Type B pancreatic cell (in vitro differentiated cells): Measurements from ENCODE around the gene AS3MT. TPM values are rescaled to one million over a fixed set of nuclear protein-coding genes. Genes with fewer than 3 reads are reported as not detected.
"Not testable (repeated sequence)": the region's sequence is repeated elsewhere in the genome, so short reads cannot be mapped to it uniquely, and the experiment has no call there.

Experiments
- DNase-seq: peaks from one replicate; pipeline ENCODE4 v3.0.0; 2021; ENCODE audit warnings: mixed read lengths; ENCODE audit not compliant: unreplicated experiment; ENCODE audit errors: extremely low spot score
- H3K27ac Mint-ChIP-seq: 2 replicates; pipeline ENCODE4 v1.8.0; 2021; ENCODE audit warnings: mild to moderate bottlenecking, mixed read lengths
- H3K27me3 Mint-ChIP-seq: 2 replicates; pipeline ENCODE4 v1.8.0; 2021; ENCODE audit warnings: mixed read lengths
- H3K36me3 Mint-ChIP-seq: 2 replicates; pipeline ENCODE4 v1.8.0; 2021; ENCODE audit warnings: mixed read lengths
- H3K4me1 Mint-ChIP-seq: one replicate; pipeline ENCODE4 v1.8.0; 2021; ENCODE audit warnings: mixed read lengths; ENCODE audit not compliant: unreplicated experiment
- H3K4me3 Mint-ChIP-seq: 2 replicates; pipeline ENCODE4 v1.8.0; 2021; ENCODE audit warnings: mild to moderate bottlenecking, mixed read lengths
- H3K9me3 Mint-ChIP-seq: 2 replicates; pipeline ENCODE4 v1.8.0; 2021; ENCODE audit warnings: mixed read lengths
- CTCF ChIP-seq: fragments of 200-600 bp; sonication (generic); conservative IDR thresholded peaks from 2 replicates; pipeline ENCODE4 v1.5.0; 2021; ENCODE audit warnings: antibody characterized with exemption, mild to moderate bottlenecking
- total RNA-seq: library from RNA; stranded (reverse); gene quantifications from 2 replicates; pipeline ENCODE4 v1.2.1, GENCODE V29; 2021; ENCODE audit warnings: low replicate concordance

Gene AS3MT
- total RNA-seq, 1 donor from 2014 or later = 4.2 TPM

- Mint-ChIP-seq H3K27ac (no peak overlapping the region), H3K4me3 (no peak overlapping the region)
These were observed 19.2 kb upstream of the AS3MT start for GRCh38 chr10:102850025-102850518.

GRCh38 chr10:102853237-102853636 is 16.0 kb upstream of the AS3MT start:
- not testable (repeated sequence) for H3K27ac Mint-ChIP-seq, H3K9me3 Mint-ChIP-seq, DNase-seq, H3K4me3 Mint-ChIP-seq, H3K27me3 Mint-ChIP-seq, H3K36me3 Mint-ChIP-seq
- H3K4me1 Mint-ChIP-seq = peaks cover 20% of the 10 kb centered on the region

More at GRCh38 chr10:102850025-102850518, 19.2 kb upstream of the AS3MT start:
- DNase-seq = no peak
- Mint-ChIP-seq H3K36me3 (no peaks in the 10 kb centered on the region), H3K4me1 (peaks cover 9% of the 10 kb centered on the region), H3K27me3 (no peaks in the 10 kb centered on the region), H3K9me3 (no peaks in the 10 kb centered on the region)
- no peak for TF ChIP-seq CTCF

- Mint-ChIP-seq H3K4me3 (peak overlapping the region; percentile 80), H3K27ac (peak overlapping the region; percentile 27), H3K4me1 (peaks cover 20% of the 10 kb centered on the region)
- DNase-seq, H3K9me3 Mint-ChIP-seq, H3K27me3 Mint-ChIP-seq, H3K36me3 Mint-ChIP-seq: not testable (repeated sequence)
These were observed 13.4 kb upstream of the AS3MT start for GRCh38 chr10:102855731-102856436.

GRCh38 chr10:102856758-102857424 is 12.4 kb upstream of the AS3MT start:
- H3K9me3 Mint-ChIP-seq = no peaks in the 10 kb centered on the region
- no peak for TF ChIP-seq CTCF
- H3K27me3 Mint-ChIP-seq = no peaks in the 10 kb centered on the region
- no peak for DNase-seq
- H3K4me3 Mint-ChIP-seq = peak overlapping the region; percentile 30
- H3K4me1 Mint-ChIP-seq = peaks cover 20% of the 10 kb centered on the region
- peak overlapping the region; percentile 27 for H3K27ac Mint-ChIP-seq
- H3K36me3 Mint-ChIP-seq = no peaks in the 10 kb centered on the region

GRCh38 chr10:102859911-102860310 is 9.4 kb upstream of the AS3MT start:
- peaks cover 6% of the 10 kb centered on the region for H3K36me3 Mint-ChIP-seq
- no peak for DNase-seq
- no peak for TF ChIP-seq CTCF
- H3K27ac Mint-ChIP-seq = no peak overlapping the region
- H3K4me1 Mint-ChIP-seq = peaks cover 11% of the 10 kb centered on the region
- H3K27me3 Mint-ChIP-seq = no peaks in the 10 kb centered on the region
- no peaks in the 10 kb centered on the region for H3K9me3 Mint-ChIP-seq
- no peak overlapping the region for H3K4me3 Mint-ChIP-seq

- no peak for TF ChIP-seq CTCF
These were observed 5.6 kb upstream of the AS3MT start for GRCh38 chr10:102863660-102864059.

More at GRCh38 chr10:102863660-102864059, 5.6 kb upstream of the AS3MT start:
- H3K4me3 Mint-ChIP-seq = no peak overlapping the region
- DNase-seq = no peak
- peaks cover 6% of the 10 kb centered on the region for H3K36me3 Mint-ChIP-seq
- H3K9me3 Mint-ChIP-seq = no peaks in the 10 kb centered on the region
- peaks cover under 1% of the 10 kb centered on the region for H3K4me1 Mint-ChIP-seq
- H3K27me3 Mint-ChIP-seq = no peaks in the 10 kb centered on the region
- no peak overlapping the region for H3K27ac Mint-ChIP-seq
